Measurements from ENCODE around the gene HSD17B2.

DNA sequence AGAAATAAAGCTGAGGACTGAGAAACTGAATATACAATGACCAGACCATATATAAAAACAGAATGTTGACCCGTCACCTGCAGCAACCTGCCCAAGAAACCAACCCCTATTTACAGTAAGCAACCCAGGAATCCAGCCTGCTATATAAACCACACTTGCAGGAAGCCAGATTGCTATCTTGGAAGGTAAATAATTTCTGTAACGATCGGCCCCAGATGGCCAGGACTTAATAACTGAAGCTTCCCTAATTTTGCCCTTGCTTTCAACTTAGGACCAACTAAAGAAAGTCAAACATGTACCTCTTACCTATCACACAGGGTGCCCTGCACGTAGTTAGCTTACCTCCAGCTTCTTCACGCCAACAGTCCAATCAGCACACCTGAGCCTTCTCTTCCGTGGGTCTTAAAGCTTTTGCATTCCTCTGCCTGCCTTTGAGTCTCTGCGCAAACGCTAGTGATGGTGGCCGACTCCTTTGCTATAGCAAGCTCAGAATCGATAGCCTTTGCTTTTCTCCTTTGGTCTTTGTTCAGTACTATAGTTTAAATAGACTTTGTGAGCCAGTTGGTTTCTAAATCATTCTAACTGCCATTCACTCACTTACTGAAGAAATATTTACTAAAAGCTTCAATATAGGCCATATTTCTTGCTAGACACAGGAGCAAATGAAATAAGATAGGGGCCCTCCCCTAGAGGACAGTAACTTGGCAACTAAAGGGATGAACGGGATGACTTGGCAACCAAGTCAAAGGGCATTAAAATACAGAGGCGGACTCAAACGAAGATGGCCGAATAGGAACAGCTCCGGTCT, 103.6 kb downstream of the HSD17B2 start:
- no peak for TF ChIP-seq CTCF (conservative IDR thresholded peaks at IDR 0.05; ENCODE audit: low read length)
- TF ChIP-seq EZH2phosphoT487 (IDR thresholded peaks at IDR 0.05; ENCODE audit: borderline replicate concordance): no peak

Data from Loucy (cell line).